Neural cell (in vitro differentiated cells): ENCODE results near the gene MSX2. TPM values are rescaled to one million over a fixed set of nuclear protein-coding genes. Genes with fewer than 3 reads are reported as not detected.

Source experiments
- H2AFZ ChIP-seq: fragments of 200-600, 300-800 bp; sonication (generic), shearing (Covaris generic); 2 replicates; pipeline ENCODE4 v1.6.0; 2014; ENCODE audit warnings: low read depth, mild to moderate bottlenecking, antibody characterized with exemption, low read length, moderate library complexity
- H3F3A ChIP-seq: fragments of 200-600 bp; shearing (Covaris generic); 2 replicates; pipeline ENCODE4 v1.6.1; 2016; ENCODE audit warnings: mild to moderate bottlenecking, moderate library complexity, mixed read lengths, antibody characterized with exemption, low read length; ENCODE audit not compliant: insufficient read depth, poor library complexity, severe bottlenecking
- H3K27ac ChIP-seq: fragments of 200-600, 300-800 bp; sonication (generic), shearing (Covaris generic); 2 replicates; pipeline ENCODE4 v1.5.1; 2014; ENCODE audit warnings: mild to moderate bottlenecking, low read length, moderate library complexity
- H3K27me3 ChIP-seq: fragments of 300-800, 200-600 bp; sonication (generic), shearing (Covaris generic); 2 replicates; pipeline ENCODE4 v1.6.0; 2014; ENCODE audit warnings: mild to moderate bottlenecking, low read depth, low read length, moderate library complexity; ENCODE audit not compliant: insufficient read depth
- H3K36me3 ChIP-seq: fragments of 300-800, 200-600 bp; sonication (generic), shearing (Covaris generic); 2 replicates; pipeline ENCODE4 v1.5.1; 2014; ENCODE audit warnings: mild to moderate bottlenecking, antibody characterized with exemption, low read length, moderate library complexity; ENCODE audit not compliant: insufficient read depth
- H3K4me2 ChIP-seq: fragments of 300-800, 200-600 bp; sonication (generic), shearing (Covaris generic); 2 replicates; pipeline ENCODE4 v1.6.0; 2014; ENCODE audit warnings: mild to moderate bottlenecking, low read length
- H3K4me3 ChIP-seq: fragments of 300-800, 200-600 bp; sonication (generic), shearing (Covaris generic); 2 replicates; pipeline ENCODE4 v1.5.1; 2014; ENCODE audit warnings: mild to moderate bottlenecking, low read length, moderate library complexity
- H3K79me2 ChIP-seq: fragments of 200-600 bp; shearing (Covaris generic); replicated peaks from 2 replicates; pipeline ENCODE4 v1.6.0; 2014; ENCODE audit warnings: mild to moderate bottlenecking, low read length, moderate library complexity; ENCODE audit not compliant: insufficient read depth
- H3K9ac ChIP-seq: fragments of 300-800, 200-600 bp; sonication (generic), shearing (Covaris generic); 2 replicates; pipeline ENCODE4 v1.6.1; 2016; ENCODE audit warnings: mild to moderate bottlenecking, low read length, mixed read lengths
- H3K9me2 ChIP-seq: fragments of 200-600 bp; shearing (Covaris generic); 2 replicates; pipeline ENCODE4 v1.6.1; 2016; ENCODE audit warnings: mild to moderate bottlenecking, low read length, mixed read lengths; ENCODE audit not compliant: insufficient read depth
- H3K9me3 ChIP-seq: fragments of 200-600, 300-800 bp; sonication (generic), shearing (Covaris generic); 2 replicates; pipeline ENCODE4 v1.6.1; 2016; ENCODE audit warnings: mild to moderate bottlenecking, mixed run types, low read length, moderate library complexity, mixed read lengths
- H4K20me1 ChIP-seq: fragments of 200-600 bp; shearing (Covaris generic); 2 replicates; pipeline ENCODE4 v1.6.1; 2016; ENCODE audit warnings: mild to moderate bottlenecking, mixed run types; ENCODE audit not compliant: insufficient read depth
- CTCF ChIP-seq: fragments of 450-650 bp; IDR thresholded peaks from 2 replicates; pipeline ENCODE4 v1.5.1; 2014; ENCODE audit warnings: antibody characterized with exemption, mild to moderate bottlenecking, moderate library complexity; ENCODE audit not compliant: poor library complexity, severe bottlenecking
- EP300 ChIP-seq: fragments of 450-650 bp; conservative IDR thresholded peaks from 2 replicates; pipeline ENCODE4 v1.6.1; 2014; ENCODE audit warnings: antibody characterized with exemption, mild to moderate bottlenecking, moderate library complexity; ENCODE audit not compliant: poor library complexity, severe bottlenecking
- EZH2 ChIP-seq: fragments of 200-600, 300-800 bp; shearing (Covaris generic), sonication (generic); IDR thresholded peaks from 2 replicates; pipeline ENCODE4 v1.6.1; 2014; ENCODE audit warnings: antibody characterized with exemption, low read length, borderline replicate concordance, mild to moderate bottlenecking; ENCODE audit not compliant: insufficient read depth, poor library complexity, severe bottlenecking
- MXI1 ChIP-seq: fragments of 450-650 bp; conservative IDR thresholded peaks from 2 replicates; pipeline ENCODE4 v1.6.1; 2014; ENCODE audit warnings: antibody characterized with exemption, mild to moderate bottlenecking; ENCODE audit not compliant: poor library complexity, severe bottlenecking
- POLR2AphosphoS5 ChIP-seq: IDR thresholded peaks from 2 replicates; pipeline ENCODE4 v1.6.1; 2012
- RAD21 ChIP-seq: fragments of 450-650 bp; conservative IDR thresholded peaks from 2 replicates; pipeline ENCODE4 v1.6.1; 2014; ENCODE audit warnings: antibody characterized with exemption, mild to moderate bottlenecking, moderate library complexity
- SMC3 ChIP-seq: fragments of 450-650 bp; conservative IDR thresholded peaks from 2 replicates; pipeline ENCODE4 v1.6.1; 2014; ENCODE audit warnings: antibody characterized with exemption, mild to moderate bottlenecking, moderate library complexity; ENCODE audit not compliant: poor library complexity
- TAF1 ChIP-seq: IDR thresholded peaks from 2 replicates; pipeline ENCODE4 v1.6.1; 2012; ENCODE audit warnings: low read depth
- polyA plus RNA-seq: library from polyadenylated mRNA; depleted of rRNA; stranded (reverse); fragments of >200 nt; gene quantifications from 2 replicates; pipeline ENCODE4 v1.2.3, GENCODE V29; 2014
- TF ChIP-seq, protein P1 (sequence below): IDR thresholded peaks from 2 replicates; pipeline ENCODE4 v1.6.1; 2012; ENCODE audit warnings: borderline replicate concordance

MSX2 gene
- polyA plus RNA-seq, 1 donor from 2014 or later, result not detected

DNA sequence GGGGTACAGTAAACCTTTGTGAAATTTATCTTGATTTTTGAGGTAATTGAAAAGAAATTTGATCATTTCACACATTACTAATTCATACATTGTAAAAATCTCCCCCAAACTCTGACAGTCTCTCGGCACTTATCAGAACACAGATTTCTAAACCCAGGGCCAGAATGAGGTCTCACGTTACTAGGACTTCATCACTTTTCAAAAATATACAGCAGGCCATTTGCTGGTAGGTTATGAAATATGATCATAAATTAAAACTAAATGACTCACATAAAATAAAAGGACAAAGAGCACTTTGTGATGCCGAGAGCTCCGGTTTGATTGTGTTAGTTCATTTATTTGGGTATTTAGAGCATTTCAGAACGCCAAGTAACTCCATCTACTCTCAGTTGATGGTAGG, 17.0 kb downstream of the MSX2 start:
- no peak overlapping the region for H3K4me3 ChIP-seq
- H3K27me3 ChIP-seq, result peaks cover 58% of the 10 kb centered on the region
- no peaks in the 10 kb centered on the region for H3K79me2 ChIP-seq
- H3K4me2 ChIP-seq, result no peak overlapping the region
- H3K9me3 ChIP-seq, result no peaks in the 10 kb centered on the region
- H2AFZ ChIP-seq, result no peak overlapping the region
- no peaks in the 10 kb centered on the region for H3K36me3 ChIP-seq
- H3F3A ChIP-seq, result no peaks in the 10 kb centered on the region
- H3K9me2 ChIP-seq, result no peaks in the 10 kb centered on the region
- TF ChIP-seq RAD21, result no peak
- TF ChIP-seq, protein P1, sequence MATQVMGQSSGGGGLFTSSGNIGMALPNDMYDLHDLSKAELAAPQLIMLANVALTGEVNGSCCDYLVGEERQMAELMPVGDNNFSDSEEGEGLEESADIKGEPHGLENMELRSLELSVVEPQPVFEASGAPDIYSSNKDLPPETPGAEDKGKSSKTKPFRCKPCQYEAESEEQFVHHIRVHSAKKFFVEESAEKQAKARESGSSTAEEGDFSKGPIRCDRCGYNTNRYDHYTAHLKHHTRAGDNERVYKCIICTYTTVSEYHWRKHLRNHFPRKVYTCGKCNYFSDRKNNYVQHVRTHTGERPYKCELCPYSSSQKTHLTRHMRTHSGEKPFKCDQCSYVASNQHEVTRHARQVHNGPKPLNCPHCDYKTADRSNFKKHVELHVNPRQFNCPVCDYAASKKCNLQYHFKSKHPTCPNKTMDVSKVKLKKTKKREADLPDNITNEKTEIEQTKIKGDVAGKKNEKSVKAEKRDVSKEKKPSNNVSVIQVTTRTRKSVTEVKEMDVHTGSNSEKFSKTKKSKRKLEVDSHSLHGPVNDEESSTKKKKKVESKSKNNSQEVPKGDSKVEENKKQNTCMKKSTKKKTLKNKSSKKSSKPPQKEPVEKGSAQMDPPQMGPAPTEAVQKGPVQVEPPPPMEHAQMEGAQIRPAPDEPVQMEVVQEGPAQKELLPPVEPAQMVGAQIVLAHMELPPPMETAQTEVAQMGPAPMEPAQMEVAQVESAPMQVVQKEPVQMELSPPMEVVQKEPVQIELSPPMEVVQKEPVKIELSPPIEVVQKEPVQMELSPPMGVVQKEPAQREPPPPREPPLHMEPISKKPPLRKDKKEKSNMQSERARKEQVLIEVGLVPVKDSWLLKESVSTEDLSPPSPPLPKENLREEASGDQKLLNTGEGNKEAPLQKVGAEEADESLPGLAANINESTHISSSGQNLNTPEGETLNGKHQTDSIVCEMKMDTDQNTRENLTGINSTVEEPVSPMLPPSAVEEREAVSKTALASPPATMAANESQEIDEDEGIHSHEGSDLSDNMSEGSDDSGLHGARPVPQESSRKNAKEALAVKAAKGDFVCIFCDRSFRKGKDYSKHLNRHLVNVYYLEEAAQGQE, result no peak
- no peak overlapping the region for H3K27ac ChIP-seq
- H4K20me1 ChIP-seq, result no peaks in the 10 kb centered on the region
- H3K9ac ChIP-seq, result no peak overlapping the region

GRCh38 chr5:174744896-174745295, 20.5 kb downstream of the MSX2 start:
- no peaks in the 10 kb centered on the region for H4K20me1 ChIP-seq
- H3K4me3 ChIP-seq, result no peak overlapping the region
- no peaks in the 10 kb centered on the region for H3K9me2 ChIP-seq
- no peak for TF ChIP-seq RAD21
- TF ChIP-seq EZH2, result no peak
- TF ChIP-seq EP300, result no peak
- no peak for TF ChIP-seq CTCF
- TF ChIP-seq, protein P1, result no peak
- no peak for TF ChIP-seq POLR2AphosphoS5
- no peak for TF ChIP-seq MXI1
- no peak for TF ChIP-seq TAF1
- TF ChIP-seq SMC3, result no peak
- no peaks in the 10 kb centered on the region for H3K9me3 ChIP-seq
- no peak overlapping the region for H3K9ac ChIP-seq
- no peak overlapping the region for H2AFZ ChIP-seq
- H3K79me2 ChIP-seq, result no peaks in the 10 kb centered on the region
- H3K36me3 ChIP-seq, result no peaks in the 10 kb centered on the region
- no peak overlapping the region for H3K27ac ChIP-seq
- peaks cover 46% of the 10 kb centered on the region for H3K27me3 ChIP-seq
- H3K4me2 ChIP-seq, result no peak overlapping the region
- H3F3A ChIP-seq, result no peaks in the 10 kb centered on the region
